ENCODE data around the gene RPP25. TPM values are rescaled to one million over a fixed set of nuclear protein-coding genes. Genes with fewer than 3 reads are reported as not detected.

Gene RPP25
- total RNA-seq, 1 experiment from 2014 or later, result 22.5 TPM

DNA sequence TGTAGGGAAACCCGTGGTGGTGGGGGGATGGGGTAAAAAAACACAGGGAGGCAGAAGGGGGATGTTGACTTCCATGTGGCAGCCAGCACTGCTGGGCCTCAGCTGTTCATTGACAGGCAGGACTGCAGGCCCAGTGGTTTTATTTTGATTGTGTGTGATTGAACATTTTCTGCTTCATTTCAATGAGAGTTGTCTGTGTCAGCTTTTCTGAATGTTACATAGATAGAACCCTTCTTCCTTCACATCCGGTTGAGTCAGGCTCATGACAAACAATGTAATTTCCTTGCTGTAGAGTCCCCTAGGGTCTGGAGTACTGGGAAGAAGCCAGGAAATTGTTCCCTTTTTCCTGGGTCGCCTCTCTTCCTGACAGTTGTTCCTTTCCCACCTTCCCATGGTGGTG, 8.2 kb upstream of the RPP25 start:
- peaks cover 24% of the 10 kb centered on the region for H3K4me1 ChIP-seq (ENCODE audit: insufficient read depth, low read length, poor library complexity, severe bottlenecking)
- CTCF ChIA-PET, result no interaction called here
- no peaks in the 10 kb centered on the region for H3K9me3 ChIP-seq (ENCODE audit: low read depth, low read length, poor library complexity, severe bottlenecking)
- no peak overlapping the region for H3K4me3 ChIP-seq (ENCODE audit: low read depth, low read length, poor library complexity, severe bottlenecking)
- BruUV-seq (replicated peaks), result no TSS peak
- peak; percentile 59 for DNase-seq (ENCODE audit: low spot score)
- no peak for TF ChIP-seq EZH2 (IDR thresholded peaks at IDR 0.05; ENCODE audit: borderline replicate concordance, low read depth, low read length, poor library complexity, severe bottlenecking)
- TF ChIP-seq, protein P1, sequence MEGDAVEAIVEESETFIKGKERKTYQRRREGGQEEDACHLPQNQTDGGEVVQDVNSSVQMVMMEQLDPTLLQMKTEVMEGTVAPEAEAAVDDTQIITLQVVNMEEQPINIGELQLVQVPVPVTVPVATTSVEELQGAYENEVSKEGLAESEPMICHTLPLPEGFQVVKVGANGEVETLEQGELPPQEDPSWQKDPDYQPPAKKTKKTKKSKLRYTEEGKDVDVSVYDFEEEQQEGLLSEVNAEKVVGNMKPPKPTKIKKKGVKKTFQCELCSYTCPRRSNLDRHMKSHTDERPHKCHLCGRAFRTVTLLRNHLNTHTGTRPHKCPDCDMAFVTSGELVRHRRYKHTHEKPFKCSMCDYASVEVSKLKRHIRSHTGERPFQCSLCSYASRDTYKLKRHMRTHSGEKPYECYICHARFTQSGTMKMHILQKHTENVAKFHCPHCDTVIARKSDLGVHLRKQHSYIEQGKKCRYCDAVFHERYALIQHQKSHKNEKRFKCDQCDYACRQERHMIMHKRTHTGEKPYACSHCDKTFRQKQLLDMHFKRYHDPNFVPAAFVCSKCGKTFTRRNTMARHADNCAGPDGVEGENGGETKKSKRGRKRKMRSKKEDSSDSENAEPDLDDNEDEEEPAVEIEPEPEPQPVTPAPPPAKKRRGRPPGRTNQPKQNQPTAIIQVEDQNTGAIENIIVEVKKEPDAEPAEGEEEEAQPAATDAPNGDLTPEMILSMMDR (conservative IDR thresholded peaks at IDR 0.05; ENCODE audit: low read depth, low read length), result no peak
- peak overlapping the region; percentile 52 for H3K27ac ChIP-seq (ENCODE audit: low read depth, low read length, poor library complexity, severe bottlenecking)
- intact Hi-C loops (cut with micrococcal nuclease; ENCODE audit: unreplicated experiment), result no loop called here
- no peaks in the 10 kb centered on the region for H3K27me3 ChIP-seq (replicated peaks; ENCODE audit: insufficient read depth, low read depth, low read length, poor library complexity)
- POLR2A ChIA-PET (ENCODE audit: low non-redundant PET), result no interaction called here
- H3K36me3 ChIP-seq (ENCODE audit: insufficient read depth, low read length, poor library complexity, severe bottlenecking), result no peaks in the 10 kb centered on the region

- Histone ChIP-seq H3K4me3 (ENCODE audit: low read depth, low read length, poor library complexity, severe bottlenecking) (no peak overlapping the region), H3K9me3 (ENCODE audit: low read depth, low read length, poor library complexity, severe bottlenecking) (no peaks in the 10 kb centered on the region), H3K27me3 (replicated peaks; ENCODE audit: insufficient read depth, low read depth, low read length, poor library complexity) (no peaks in the 10 kb centered on the region), H3K27ac (ENCODE audit: low read depth, low read length, poor library complexity, severe bottlenecking) (no peak overlapping the region), H3K4me1 (ENCODE audit: insufficient read depth, low read length, poor library complexity, severe bottlenecking) (peaks cover 39% of the 10 kb centered on the region), H3K36me3 (ENCODE audit: insufficient read depth, low read length, poor library complexity, severe bottlenecking) (no peaks in the 10 kb centered on the region)
- CTCF ChIA-PET, result interaction anchor here (1.1 kb wide), 1 partner anchor 12 kb away, joined by 3 read pairs; no protein-coding TSS in a partner anchor
- DNase-seq (ENCODE audit: low spot score), result no peak
- TF ChIP-seq EZH2 (IDR thresholded peaks at IDR 0.05; ENCODE audit: borderline replicate concordance, low read depth, low read length, poor library complexity, severe bottlenecking), result no peak
- TF ChIP-seq, protein P1 (conservative IDR thresholded peaks at IDR 0.05; ENCODE audit: low read depth, low read length), result no peak
- intact Hi-C loops (cut with micrococcal nuclease; ENCODE audit: unreplicated experiment), result no loop called here
- POLR2A ChIA-PET (ENCODE audit: low non-redundant PET), result no interaction called here
- no TSS peak for BruUV-seq (replicated peaks)
Observed at GRCh38 chr15:74963213-74963612, 6.6 kb upstream of the RPP25 start.

DNA sequence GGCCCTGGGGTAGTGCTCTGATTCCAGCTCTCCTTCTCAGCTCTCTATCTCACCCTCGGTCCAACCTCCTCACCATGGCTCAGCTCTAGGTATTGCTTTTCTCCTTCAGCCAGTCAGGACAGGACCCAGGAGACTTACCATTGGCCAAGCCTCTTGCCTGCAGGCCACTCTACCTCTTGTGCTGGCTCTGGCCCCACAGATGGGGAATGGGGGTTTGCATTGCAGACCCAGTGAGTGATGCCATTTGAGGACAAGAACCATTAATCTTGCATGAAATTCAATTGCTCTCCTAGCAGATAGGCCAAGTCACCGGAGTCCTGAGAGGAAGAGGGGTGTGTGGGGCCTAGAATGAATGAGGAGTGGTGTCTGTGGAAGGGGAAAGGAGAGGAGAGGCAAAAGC, 6.1 kb upstream of the RPP25 start:
- intact Hi-C loops (cut with micrococcal nuclease; ENCODE audit: unreplicated experiment), result no loop called here
- H3K27ac ChIP-seq (ENCODE audit: low read depth, low read length, poor library complexity, severe bottlenecking), result no peak overlapping the region
- no peaks in the 10 kb centered on the region for H3K27me3 ChIP-seq (replicated peaks; ENCODE audit: insufficient read depth, low read depth, low read length, poor library complexity)
- CTCF ChIA-PET, result no interaction called here
- no peaks in the 10 kb centered on the region for H3K9me3 ChIP-seq (ENCODE audit: low read depth, low read length, poor library complexity, severe bottlenecking)
- peaks cover 45% of the 10 kb centered on the region for H3K4me1 ChIP-seq (ENCODE audit: insufficient read depth, low read length, poor library complexity, severe bottlenecking)
- H3K36me3 ChIP-seq (ENCODE audit: insufficient read depth, low read length, poor library complexity, severe bottlenecking), result no peaks in the 10 kb centered on the region
- H3K4me3 ChIP-seq (ENCODE audit: low read depth, low read length, poor library complexity, severe bottlenecking), result no peak overlapping the region
- no TSS peak for BruUV-seq (replicated peaks)
- no peak for DNase-seq (ENCODE audit: low spot score)
- TF ChIP-seq, protein P1 (conservative IDR thresholded peaks at IDR 0.05; ENCODE audit: low read depth, low read length), result no peak
- no peak for TF ChIP-seq EZH2 (IDR thresholded peaks at IDR 0.05; ENCODE audit: borderline replicate concordance, low read depth, low read length, poor library complexity, severe bottlenecking)
- POLR2A ChIA-PET (ENCODE audit: low non-redundant PET), result no interaction called here

All from A673 (cell line).